GF-D8 (cell line): Measurements from ENCODE around the gene FAM72D.
"Not testable (repeated sequence)": the region's sequence is repeated elsewhere in the genome, so short reads cannot be mapped to it uniquely, and the experiment has no call there.

Source experiments
- DNase-seq: peaks from one replicate; lab custom pipeline; 2025; lab: John Stamatoyannopoulos, UW

Gene FAM72D

DNA sequence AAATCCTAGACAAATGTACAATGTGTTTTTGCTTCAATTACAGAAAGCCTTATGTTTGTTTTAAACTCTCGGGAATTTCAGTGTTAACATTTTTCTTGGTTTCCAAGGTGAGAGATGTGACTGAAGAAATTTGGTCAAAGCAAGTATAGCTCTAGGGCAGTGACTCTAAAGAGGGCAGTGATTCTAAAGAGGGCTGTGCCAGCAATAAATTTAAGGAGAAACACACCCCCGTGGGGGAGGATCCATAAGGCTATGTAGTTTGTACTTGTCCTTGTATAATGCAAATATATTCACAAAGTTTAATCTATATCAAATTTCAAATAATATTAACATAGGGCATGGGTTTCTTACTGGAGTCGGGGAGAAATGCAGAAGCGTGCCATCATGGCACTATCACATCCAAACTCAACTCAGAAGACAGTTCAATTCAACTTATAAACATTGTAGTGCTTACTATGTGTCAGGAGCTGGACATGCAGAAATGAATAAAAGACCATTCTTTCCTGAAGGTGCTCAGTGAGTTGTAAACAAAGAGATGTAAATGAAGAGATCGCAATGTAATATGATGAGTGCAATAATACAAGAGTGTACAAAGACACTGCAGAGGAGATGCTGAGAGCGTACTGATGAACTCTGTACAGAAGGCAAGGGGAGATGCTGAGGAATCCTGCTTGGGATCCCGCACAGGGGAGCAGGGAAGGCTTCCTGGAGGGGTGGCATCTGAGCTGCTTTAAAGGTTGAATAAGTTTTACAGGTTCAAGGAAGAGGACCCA, 13.1 kb upstream of the FAM72D start:
- DNase-seq: not testable (repeated sequence)

DNA sequence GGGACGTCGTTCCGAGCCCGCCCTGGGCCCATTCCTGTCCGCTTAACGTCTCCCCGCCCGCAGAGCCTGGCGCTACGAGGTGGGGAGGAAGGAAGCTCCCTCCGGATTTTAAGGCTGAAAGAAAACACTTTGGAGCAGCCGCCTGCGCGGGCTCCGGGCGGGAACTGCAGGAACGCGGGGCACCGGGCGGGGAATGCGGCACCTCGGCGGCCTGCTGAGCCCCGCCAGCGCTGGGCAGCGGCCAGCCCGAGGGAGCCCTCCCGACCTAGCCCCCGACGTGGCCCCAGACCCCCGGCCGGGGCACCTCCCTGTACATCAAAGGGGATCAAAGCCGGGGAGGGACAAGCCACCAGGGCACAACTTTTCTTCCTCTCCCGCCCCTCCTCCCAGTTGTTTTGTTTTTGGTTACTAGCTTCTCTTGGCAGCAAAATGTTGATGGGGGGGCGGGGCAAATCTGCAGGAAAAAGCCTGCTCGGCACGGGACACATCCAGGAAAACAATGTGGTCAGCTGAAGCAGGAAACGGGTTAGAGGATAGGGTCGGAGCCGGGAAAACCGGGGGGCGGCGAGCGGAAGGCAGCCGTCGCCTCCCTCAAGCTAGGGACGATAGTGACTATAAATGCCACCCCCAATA, 2.1 kb upstream of the FAM72D start:
- not testable (repeated sequence) for DNase-seq

DNA sequence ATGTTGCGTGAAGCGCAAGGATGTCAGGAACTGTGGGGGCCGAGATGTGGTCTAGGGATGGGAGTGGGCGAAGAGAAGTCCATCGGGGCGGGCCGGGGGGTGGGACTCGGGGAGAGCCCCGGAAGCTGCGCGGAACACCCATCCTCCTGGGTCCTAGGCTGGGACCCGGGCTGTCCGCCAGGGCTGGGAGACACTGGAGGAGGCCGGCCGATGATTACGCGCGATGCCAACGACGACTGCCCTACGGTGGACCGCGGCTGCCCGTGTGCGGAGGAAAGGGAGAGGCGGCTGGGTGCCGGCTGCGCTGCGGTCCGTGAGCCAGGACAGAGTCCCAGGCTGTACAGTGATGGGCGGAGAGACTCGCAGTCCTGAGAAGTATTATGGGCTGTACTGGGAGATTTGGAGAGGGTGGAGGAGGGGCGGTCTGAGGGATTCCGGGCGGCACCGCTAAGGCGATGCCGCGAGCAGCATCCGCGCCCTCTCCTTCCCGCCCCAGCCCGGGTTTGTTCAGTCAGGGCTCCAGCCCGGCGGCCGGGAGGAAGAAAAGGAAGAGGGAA, 1.0 kb upstream of the FAM72D start:
- not testable (repeated sequence) for DNase-seq

DNA sequence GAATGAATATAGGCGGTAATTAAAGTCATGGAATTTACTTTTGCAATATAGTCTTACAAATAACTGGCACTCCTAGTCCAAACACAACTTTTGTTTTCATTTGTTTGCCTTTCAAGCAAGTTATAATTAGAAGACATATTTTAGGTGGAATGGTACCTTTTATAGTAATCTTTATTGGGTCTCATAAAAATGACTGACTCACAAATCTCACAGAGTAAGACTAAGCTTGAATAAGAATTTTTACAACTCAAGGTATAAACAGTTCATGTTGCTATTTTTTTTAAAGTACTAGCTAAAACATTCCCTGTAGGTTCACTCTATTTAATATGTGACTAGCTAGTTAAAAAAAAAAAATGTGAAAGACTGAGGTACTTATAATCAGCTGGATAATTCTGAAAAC, 6.0 kb downstream of the FAM72D start:
- DNase-seq: not testable (repeated sequence)

DNA sequence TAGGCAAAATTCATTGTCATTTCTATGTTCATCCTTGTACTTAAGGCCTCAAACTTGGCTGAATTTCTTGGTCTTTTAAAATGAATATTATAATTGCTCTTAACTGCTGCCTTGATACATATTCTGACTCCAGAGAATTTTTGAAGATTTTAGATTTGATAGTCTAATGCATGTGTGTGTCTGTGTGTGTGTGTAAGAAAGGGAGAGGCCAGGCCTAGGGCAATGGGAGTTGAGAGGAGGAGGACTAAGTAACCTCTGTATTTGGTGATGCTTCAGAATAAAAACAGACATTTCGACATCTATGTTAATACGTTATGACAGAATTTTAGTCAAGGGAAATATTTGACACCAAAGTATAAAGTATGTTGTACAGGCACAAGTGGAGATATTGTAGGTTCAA, 7.5 kb downstream of the FAM72D start:
- not testable (repeated sequence) for DNase-seq

DNA sequence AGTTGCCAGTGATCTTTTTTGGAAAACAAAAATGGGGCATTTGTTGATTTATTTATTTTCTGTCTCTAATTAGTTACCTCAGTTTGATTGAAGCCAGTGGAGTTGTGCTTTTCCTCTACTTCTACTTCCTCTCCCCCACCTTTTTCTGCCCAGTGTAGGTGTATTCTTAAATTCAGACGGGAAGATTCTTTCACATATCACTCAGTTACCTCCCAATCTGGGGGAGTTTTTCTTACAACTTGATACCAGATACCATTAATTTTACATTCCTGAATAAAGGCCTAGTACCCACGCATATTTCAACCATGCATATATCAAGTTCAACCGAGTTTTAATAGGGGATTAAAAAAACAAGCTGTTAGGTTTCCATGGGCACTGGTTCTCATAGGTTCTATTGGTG, 15.9 kb downstream of the FAM72D start:
- not testable (repeated sequence) for DNase-seq

DNA sequence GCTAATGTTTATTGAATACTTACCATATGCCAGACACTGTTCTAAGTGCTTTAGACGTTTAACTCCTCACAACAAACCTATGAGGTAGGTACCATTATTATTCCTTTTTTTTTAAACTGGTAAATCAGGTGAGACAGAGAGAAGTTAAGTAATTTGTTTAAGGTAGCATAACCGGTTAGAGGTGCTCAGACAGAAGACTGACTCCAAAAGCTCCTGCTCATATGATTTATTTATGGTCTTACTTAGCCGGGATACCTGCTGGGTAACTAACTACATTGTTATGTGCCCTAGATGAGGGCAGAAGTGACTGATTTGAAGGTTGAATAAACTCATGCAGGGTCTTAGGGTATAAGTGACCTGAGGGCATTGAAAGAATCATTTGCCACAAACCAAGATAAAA, 16.9 kb downstream of the FAM72D start:
- DNase-seq: not testable (repeated sequence)

DNA sequence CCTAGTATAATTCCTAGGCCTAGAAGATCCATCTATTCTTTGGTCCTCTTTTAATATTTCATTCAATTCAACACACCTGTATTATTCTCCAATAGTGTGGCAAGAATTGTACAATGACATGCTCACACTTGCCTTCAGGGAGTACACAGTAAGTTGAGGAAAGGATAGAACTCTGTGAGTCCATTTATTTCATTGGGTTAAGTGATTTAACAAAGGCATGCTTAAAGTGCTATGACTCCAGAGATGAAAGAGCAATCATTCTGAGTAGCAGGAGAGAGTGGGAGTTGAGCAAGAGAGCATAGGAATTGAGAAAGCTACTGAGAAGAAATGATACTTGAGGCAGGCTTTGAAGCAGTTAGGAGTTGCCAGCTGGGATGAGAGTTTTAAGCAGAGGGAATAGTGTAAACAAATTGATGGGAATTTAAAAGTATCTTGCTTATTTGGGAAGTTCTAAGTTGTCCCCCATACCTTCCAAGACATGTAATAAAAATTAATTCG, 18.8 kb downstream of the FAM72D start:
- not testable (repeated sequence) for DNase-seq

DNA sequence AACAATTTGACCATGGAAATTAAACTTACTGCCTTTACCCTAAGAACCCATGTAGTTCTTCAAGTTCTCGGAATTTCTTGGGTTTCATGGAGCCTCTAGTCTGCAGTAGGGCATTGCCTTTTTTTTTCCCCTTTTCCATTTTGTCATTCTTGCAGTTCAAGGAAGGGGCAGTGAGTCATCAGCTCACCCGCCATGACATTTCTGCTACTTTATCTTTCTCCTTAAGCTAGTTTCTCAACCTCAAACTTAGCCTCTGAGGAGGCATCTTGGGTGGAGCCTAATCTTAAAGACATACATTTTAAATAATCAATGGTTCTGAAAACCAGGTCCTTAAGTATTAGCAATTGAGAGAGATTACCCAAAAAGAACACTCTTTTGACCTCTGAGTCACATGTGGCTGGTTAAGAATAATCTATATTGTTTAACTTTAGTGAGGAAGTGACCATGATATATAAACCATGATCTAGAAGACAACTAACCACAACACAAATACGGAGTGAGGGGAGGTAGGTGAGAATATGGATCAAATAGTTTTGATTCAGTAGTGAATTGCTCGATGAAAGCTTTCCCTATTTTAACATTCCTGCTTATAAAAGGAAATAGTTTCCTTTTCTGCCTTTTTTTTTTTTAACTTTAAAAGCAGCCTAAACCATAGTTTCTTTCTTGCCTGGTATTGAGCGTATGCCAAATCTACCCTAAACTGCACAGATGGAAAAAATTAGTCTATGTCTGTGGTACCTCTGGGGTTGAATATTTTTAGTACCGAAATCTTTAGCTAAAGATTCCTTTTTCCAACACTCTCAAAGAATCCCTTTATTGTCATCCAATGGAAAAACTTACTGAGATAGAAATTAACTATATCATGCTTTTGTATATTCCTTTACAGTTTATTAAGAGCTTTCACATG, 20.1 kb downstream of the FAM72D start:
- DNase-seq: not testable (repeated sequence)

DNA sequence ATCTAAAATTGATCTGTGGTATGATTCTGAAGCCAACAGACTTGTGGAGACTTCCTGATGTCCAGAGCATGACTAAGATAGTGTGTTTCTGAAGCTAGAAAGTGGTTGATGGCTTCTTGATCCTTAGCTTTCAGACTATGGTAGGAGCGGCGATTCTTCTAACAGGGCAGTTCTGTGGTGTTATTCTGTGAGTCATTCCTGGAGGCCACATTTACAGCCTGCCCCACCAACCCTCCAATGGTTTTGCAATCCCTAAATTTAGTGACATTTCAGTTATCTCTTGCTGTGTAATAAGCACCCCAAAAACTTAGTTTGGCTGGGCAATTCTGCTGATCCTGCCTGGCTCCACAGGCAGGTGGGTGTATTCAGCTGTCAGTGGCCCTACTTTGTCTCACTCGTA, 24.1 kb downstream of the FAM72D start:
- DNase-seq: not testable (repeated sequence)

DNA sequence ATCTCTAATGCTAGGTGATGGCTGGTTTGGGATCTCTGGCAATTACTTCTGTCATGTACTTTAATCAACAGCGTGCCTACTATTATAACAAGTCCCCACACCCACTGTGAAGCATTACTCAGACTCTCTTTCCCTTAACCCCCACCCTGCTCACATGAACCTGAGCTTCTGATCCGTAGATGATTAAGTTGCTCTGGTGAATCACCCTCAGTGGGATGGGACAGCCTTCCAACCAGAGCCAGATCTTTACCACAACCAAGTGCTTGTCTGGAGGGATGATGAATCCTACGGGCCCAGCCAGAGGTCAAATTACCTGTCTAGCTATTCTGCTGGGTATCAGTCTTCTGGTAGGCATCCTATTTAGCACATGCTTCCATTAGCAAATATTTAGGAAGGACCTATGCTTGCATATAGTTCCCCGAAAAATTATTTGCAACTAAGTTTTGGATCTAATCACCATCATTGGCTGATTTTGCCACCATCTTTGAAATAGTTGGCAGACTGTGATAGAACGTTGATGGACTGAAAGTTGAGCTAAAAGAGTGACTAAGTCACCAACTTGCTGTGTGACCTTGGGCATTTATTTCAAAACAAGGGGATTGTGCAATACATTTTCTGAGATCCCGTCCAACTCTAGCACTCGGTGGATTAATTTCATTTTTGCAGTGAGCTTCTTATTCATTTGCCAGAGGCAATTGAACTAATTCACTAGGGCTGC, 26.7 kb downstream of the FAM72D start:
- DNase-seq: not testable (repeated sequence)

DNA sequence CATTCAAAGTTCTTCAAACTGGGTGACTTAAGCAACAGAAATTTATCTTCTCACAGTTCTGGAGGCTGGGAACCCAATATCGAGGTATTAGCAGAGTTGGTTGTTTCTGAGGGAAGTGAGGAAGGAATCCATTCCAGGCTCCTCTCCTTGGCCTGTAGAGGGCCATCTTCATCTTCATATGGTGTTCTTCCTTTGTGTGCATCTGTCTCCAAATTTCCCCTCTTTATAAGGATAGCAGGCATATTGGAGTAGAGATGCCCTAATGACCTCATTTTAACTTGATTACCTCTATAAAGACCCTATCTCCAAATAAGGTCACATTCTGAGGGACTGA, 27.3 kb downstream of the FAM72D start:
- not testable (repeated sequence) for DNase-seq

DNA sequence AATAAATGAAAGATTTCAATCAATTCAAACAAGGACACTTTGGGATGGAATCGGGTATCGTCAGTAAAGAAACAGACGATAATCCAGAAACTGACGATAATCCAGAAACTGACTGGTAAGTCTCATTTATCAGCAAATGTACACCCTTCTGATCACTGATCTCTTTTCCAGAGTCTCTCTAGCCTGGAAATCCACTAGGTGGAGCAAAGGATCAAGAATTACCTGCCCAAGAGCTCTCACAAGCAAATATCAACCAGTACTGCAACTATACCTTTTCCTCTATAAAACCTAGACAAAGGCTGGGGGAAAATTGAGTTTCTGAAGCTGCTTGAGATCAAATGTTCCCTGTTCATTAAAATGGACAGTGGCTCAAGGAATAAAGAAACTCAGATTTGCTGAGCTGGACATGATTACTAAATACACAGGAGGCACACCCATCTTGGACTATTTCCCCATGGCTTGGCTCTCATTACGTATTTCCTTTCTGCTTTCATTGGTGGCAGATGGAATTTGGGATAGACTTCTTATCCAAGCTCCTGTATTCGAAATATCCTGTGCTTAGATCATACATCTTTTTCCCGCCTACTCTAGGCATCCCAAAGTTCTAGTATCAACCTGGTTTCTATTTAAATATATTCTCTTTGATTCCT, 28.3 kb downstream of the FAM72D start:
- not testable (repeated sequence) for DNase-seq

DNA sequence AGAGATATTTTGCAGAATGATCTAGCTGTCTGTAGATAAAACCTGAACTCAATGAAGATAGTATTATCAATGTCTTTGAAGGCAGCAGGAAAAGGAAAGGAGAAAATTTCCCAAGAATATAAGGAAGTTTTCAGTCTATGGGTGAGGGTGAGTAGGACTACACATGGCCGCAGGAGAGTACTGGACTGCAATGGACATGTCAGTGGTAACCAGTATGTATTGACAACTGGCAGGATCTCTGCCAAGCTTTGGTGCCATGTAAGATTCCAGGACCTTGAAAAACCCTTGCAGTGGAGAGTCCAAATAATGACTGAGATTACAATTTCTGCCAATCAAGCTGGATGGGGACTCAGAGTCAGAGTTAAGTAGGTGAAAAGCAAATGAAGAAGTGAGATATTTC, 29.3 kb downstream of the FAM72D start:
- DNase-seq: not testable (repeated sequence)

DNA sequence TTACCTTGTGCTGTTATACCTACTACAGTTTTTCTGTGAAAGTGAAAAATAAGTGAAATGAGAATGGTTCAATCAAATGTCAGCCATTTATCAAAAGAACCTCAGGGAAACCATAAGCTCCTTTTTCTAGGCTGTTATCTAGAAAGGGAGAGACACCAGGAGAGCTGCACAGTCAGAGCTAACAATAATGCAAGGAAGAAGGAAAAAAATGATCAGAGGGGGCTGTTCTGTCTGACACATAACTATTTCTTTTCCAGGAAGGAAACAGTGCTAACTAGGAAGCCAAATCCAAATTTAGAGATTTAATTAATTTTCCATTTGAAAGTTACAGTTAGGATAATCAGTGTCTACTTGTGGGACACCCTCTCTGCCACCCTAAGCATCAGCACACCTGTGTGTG, 31.4 kb downstream of the FAM72D start:
- not testable (repeated sequence) for DNase-seq

DNA sequence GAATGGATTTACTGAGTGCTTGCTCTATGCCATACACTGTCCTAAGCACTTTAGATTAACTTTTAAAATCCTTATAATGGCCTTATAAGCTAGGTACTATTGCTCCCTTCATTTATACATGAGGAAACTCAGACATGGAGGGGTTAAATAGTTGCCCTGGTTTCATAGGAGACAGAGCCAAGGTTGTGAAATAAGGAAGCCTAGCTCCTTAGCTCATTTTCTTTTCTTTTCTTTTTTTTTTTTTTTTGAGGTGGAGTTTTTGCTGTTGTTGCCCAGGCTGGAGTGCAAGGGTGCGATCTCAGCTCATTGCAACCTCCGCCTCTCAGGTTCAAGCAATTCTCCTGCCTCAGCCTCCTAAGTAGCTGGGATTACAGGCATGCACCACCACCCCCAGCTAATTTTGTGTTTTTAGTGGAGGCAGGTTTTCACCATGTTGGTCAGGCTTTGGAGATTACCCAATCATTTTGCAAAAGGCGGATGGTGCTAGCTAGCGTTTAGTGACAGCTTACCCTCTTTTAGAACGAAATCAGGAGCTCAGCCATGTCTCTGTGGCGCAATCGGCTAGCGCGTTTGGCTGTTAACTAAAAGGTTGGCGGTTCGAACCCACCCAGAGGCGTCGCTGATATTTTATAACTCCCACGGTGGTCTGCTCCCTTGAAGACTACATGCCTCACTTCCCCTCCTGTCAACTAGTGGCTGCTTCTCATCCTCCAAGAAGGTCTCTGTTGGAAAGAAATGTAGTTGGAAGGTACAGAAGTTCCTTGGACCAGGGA, 33.1 kb downstream of the FAM72D start:
- not testable (repeated sequence) for DNase-seq

DNA sequence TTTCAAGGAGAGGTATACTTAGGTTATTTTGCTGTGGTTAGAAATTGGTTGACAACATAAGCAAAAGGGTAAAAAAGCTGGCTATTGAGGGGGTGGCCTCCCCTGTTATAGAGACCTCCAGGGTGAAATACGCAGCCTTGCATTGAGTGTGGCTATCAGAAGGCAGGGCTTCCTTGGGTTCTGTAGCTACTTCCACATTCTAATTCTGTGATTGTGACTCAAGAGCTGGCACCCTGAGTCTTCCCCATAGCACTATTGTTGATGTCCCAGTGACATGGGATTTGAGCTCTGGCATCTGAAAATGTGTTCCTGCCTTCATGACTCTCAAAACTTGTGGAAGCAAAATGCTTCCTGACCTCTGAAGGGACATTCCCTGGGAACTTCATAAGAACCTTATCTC, 38.7 kb downstream of the FAM72D start:
- not testable (repeated sequence) for DNase-seq

DNA sequence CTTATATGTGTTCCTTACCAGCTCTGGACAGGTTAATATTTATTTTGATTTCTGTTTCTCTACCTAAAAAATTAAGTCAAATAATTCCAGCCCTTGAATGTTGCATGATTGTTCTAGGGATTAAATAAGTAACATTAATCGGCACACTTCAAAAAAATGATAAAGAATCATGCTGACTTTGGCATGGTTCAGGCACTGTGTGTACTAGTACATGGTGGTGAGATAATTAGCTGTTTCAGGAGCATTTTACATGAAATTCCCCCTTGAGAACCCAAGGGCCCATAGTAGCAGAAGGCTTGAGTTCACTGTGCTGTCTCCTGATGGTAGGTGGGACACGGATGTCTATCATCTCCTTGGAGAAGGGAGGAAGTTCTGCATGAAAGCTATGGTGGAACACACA, 44.8 kb downstream of the FAM72D start:
- DNase-seq: not testable (repeated sequence)

DNA sequence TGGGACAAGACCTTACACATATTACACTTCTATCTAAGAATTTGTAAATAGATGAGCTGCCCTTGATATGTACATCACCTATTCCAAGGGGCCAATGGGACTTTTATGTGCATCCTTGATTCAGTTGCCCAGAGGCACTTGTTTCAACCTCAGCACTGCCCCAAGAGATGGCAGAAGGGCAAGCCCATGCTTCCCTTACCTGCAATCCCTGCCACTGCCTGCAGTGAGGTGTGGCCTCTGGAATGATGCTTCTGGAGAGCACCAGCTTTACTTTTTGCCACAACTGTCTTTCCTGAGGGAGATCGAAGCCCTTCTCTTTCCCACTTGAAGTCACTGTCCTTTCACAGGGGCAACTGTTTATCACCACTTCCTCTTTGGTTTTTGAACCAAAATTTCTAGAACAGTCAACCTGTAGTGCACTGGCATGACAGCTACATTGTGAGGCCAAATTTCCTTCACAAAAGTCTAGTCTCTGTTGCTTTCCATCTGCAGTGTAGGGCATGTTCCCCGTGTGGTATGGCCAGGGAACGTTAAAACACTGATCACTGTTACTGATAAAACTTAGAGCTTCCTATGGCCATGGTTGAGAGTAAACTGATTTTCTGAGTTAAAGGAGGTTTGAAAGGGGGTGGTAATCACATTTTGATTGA, 48.6 kb downstream of the FAM72D start:
- not testable (repeated sequence) for DNase-seq

DNA sequence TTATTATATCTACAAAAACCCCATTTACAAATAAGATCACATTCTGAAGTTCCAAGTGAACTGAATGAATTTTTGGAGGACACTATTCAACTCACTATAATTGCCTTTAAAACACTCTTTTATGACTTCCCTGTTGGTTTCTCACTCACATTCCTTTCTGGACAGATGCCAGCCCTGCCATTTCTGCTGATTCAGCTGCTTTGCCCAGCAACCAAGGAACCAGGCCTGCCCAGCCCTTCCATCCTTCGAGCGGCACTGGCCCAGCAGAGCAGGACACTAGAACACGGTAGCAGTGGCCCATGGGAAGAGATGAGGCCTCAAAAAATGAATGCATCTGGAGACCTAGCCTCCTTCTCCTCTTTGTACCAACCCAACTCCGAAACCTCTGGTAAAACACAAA, 50.5 kb downstream of the FAM72D start:
- DNase-seq: not testable (repeated sequence)
